HL-60/S4 (cell line): ENCODE results near the gene GPR150.

Source experiments
- in situ Hi-C: fragments of 300-500 bp; cut with MboI; formaldehyde crosslinking; loops from 2 replicates; pipeline ENCODE4 v1.14.3; 2022; ENCODE audit warnings: low sequenced_read_pairs

GPR150 gene

GRCh38 chr5:95620030-95620869, at the start of gene GPR150:
GPR150 (plus strand) TSS chr5:95620087; CDS start chr5:95620276, 189 bp downstream.
- in situ Hi-C loops, result no loop called here

DNA sequence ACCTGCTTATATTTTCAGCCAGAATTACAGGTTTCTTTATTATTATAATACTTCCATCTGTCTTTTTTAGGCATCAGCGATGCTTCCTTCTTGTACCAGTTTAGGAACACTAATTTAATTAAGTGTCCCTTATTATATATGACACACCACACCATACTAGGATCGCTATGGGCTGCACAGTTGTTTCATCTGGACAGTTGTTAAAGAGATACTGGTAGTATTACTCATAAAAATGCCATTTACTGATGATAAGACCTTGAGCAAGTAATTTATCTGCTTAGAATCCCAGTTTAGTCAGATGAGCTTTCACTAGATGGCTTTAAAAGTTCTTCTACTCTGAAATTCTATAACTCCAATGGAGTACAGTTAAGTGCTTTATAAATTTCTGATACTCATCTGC, 47.9 kb upstream of the GPR150 start:
- in situ Hi-C loops, result no loop called here

DNA sequence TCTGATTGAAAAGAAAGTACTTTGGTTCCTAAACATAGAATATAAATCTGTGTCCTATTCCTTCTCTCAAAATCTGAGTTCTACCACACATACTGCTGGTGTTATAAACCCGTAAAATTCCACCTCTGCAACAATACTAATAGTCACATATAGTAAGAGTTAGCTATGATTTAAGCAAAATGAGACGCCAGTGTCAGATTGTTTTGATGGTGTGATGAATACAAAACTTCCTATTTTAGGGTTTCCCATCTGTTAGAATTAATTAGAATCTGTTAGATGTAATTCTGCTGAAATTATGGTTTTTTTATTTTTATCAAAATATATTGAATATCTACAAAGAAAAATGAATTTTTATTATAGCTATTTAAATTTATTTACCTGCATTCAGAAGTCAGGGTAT, 38.3 kb upstream of the GPR150 start:
- in situ Hi-C loops, result no loop called here

GRCh38 chr5:95583992-95584391, 35.9 kb upstream of the GPR150 start:
- in situ Hi-C loops, result no loop called here

GRCh38 chr5:95590880-95591279, 29.0 kb upstream of the GPR150 start:
- in situ Hi-C loops, result no loop called here

DNA sequence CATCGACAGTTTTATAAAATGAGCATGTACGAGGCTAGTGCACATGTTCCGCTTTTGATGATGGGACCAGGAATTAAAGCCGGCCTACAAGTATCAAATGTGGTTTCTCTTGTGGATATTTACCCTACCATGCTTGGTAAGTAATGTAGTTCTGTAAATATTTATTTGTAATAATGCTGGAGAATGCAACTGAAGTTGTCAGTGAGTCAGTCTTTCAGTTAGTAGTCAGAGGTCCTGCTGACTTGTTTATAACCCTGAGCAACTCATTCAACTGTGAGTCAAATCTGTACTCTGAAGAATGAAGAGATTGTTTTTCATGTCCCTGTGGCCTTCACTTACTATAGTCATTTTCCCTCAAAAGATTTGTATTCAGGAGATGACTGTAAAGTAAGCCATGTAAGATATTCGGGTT, 28.4 kb upstream of the GPR150 start:
- in situ Hi-C loops, result no loop called here

DNA sequence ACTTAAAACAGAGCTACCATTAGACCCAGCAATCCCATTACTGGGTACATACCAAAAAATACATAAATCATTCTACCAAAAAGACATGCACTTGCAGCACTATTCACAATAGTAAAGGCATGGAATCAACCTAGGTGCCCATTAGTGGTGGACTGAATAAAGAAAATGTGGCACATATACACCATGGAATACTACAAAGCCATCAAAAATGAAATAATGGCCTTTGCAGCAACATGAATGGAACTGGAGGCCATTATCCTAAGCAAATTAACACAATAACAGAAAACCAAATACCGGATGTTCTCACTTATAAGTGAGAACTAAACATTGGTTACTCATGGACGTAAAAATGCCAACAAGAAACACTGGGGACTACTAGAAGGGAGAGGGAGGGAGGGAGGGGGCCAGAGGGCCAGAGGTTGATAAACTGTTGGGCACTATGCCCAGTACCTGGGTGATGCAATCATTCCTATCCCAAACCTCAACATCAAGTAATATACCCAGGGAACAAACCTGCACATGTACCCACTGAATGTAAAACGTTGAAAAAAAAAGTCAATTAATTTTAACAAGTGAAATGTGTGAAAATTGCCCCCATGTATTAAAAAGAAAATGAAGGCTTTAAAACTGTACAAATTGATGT, 24.5 kb upstream of the GPR150 start:
- in situ Hi-C loops, result no loop called here

DNA sequence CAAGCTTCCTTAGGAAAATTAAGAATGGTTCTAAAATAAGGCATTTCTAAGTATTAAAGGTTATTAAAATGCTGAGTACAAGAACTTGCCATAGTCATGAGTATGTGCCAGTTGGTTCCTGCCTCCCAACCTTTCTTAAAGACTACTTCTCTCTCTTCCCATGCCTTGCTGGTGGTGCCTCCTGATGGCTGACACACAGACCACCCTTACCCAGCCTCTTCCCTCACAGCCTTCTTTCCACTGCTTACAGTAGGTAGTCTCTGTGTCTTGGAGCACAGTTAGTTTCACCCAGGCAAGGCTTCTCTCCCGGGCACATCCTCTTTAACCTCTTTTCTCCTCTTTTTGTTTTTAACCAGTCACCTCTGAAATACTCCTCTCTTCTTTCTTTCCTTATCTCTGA, 20.6 kb upstream of the GPR150 start:
- in situ Hi-C loops, result no loop called here

GRCh38 chr5:95600557-95600956, 19.3 kb upstream of the GPR150 start:
- in situ Hi-C loops, result no loop called here

DNA sequence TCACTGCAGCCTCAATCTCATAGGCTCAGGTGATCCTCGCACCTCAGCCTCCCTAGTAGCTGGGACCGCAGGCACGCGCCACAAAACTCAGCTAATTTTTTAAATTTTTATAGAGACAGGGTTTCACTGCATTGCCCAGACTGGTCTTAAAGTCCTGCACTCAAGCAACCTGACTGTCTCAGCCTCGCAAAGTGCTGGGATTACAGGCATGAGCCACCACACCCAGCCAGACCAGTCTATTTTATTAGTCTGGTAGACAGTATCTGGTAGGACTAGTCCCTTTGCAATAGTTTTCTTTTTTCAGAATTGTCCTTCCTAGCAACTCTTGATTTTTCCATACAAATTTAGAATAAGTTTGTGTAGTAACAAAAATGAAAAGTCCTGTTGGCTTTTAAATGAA, 14.1 kb upstream of the GPR150 start:
- in situ Hi-C loops, result no loop called here

DNA sequence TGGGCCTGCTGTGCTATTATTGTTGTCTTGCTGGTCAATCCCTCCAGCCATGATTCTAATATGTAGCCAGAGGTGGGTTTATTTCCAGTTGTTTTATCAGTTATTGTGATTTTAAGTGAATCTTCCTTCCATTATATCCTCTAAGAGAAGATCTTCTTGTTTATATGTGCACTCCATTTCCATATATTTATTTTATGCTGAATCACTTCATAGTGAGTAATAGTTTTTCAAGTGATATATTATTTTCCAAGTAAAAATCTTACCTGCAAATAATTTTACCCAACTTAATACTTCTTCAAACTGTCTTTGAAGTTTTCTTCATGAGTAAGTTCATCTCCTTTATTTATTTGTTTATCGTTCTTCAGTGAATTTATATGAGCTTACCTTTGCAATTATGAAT, 13.5 kb upstream of the GPR150 start:
- in situ Hi-C loops, result no loop called here

DNA sequence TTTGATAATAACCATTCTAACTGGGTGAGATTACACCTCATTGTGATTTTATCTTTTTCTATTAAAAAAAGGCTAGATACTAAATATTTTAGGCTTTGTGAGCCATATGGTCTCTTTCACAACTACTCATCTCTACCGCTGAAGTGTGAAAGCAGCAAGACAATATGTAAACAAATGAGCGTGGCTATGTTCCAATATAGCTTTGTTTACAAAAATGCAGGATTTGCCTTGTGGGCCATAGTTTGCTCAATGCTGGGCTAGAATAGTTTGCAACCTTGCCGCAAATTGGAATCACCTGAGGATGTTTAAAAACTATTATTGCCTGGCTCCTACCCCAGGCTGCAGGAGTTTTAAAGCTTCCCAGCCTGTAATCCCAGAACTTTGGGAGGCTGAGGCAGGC, 10.2 kb upstream of the GPR150 start:
- in situ Hi-C loops, result no loop called here

GRCh38 chr5:95610546-95610945, 9.3 kb upstream of the GPR150 start:
- in situ Hi-C loops, result no loop called here

DNA sequence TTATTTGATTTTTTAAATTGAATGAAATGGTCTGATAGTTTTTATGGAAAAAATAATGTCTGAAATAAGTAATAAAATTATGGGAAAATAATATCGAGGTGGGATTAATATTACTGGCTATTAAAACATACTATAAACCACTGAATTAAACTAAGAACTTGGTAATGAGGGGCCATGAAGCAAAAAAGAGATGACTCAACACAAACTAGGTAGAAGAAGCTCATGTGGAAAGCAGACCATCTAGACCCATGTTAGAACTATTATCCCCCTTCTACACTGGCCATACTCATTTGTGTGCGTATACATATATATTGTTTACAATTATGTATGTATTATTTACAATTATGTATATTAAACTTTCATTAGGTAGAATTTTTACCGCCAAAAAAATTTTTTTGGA, 8.5 kb upstream of the GPR150 start:
- in situ Hi-C loops, result no loop called here

DNA sequence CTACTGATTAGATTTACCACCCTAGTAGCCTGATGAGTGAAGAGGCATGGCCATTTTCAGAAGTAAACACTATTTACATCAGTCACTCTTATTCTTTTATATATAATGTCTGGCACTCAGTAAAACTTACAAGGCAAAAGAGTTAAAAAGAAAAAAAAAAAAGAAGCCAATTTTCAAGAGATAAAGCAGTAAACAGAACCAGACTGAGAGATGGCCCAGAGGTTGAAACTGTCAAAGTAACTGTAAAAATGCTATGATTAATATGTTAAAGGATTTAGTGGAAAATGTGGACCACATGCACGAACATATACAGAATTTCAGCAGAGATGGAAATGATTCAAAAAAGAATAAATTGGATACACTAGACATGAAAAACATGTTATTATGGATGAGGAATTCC, 6.4 kb upstream of the GPR150 start:
- in situ Hi-C loops, result no loop called here

GRCh38 chr5:95615164-95615467, 4.8 kb upstream of the GPR150 start:
- in situ Hi-C loops, result no loop called here

GRCh38 chr5:95617057-95617456, 2.8 kb upstream of the GPR150 start:
- in situ Hi-C loops, result no loop called here

DNA sequence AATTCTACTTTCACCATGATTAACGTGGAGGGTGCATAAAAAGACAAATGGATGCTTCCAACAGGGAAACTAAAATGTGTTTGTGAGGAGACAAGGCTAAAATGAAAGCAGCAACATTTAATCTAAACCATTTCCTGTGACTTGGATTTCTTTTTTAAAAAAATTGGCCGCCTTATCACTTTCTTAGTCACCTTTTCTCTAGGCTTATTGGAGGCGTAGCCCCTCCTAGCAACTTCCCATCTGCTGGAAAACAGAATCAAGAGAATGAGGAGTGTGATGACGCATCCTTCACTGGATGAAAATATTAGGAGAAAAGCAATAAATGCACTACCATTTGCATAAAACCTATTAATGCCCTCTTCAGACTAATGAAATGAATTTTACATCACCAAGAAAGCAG, 791 bp upstream of the GPR150 start:
- in situ Hi-C loops, result no loop called here

DNA sequence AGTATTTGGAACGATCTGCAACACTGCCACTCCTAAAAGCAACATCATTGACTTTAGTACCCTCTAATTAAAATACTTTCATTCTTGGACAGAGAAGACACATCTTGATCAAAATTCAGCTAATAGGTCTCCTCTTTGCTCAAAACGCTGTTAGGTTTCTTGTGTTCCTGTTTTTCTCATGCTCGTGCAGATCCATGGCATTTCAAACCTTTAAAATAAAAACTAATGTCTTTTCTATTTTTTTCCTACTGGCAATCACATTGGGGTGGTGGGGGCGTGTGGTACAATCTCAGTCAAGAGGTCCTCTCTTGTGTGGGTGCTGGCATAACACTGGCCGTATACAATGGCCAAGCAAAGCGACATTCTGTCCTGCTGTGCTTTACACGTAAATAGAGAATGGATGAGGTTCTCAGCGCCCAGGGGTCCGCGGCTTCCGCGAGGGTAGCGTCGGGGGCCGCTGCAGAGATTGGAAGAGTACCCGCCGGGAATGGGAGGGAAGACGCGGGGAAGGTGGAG, 315 bp upstream of the GPR150 start:
- in situ Hi-C loops, result no loop called here

GRCh38 chr5:95620870-95621838, 1.3 kb downstream of the GPR150 start:
- in situ Hi-C loops, result no loop called here
